Neutrophil (primary cell): ENCODE results near the gene TOLLIP.

Source experiments
- H3K27ac ChIP-seq: fragments of 200-600 bp; sonication (generic); 2 replicates; pipeline ENCODE4 v1.5.1; 2016; ENCODE audit warnings: mild to moderate bottlenecking, moderate library complexity
- H3K27me3 ChIP-seq: fragments of 200-600 bp; sonication (generic); 2 replicates; pipeline ENCODE4 v1.6.0; 2016; ENCODE audit warnings: mild to moderate bottlenecking
- H3K36me3 ChIP-seq: fragments of 200-600 bp; sonication (generic); 2 replicates; pipeline ENCODE4 v1.5.1; 2017
- H3K4me1 ChIP-seq, 2 experiments: fragments of 200-600 bp in 1 of 2; sonication (generic) in 1 of 2; 1 replicate in 1 of 2; 2 replicates in 1 of 2; pipeline versions ENCODE4 v1.5.1 to v1.6.1; 2013 to 2016; ENCODE audit warnings: low read depth in 1 of 2, low read length in 1 of 2, mild to moderate bottlenecking in 1 of 2, moderate library complexity in 1 of 2; ENCODE audit not compliant: control insufficient read depth in 1 of 2, insufficient read depth in 1 of 2
- H3K4me3 ChIP-seq, 2 experiments: fragments of 200-600 bp in 1 of 2; sonication (generic) in 1 of 2; 1 replicate in 1 of 2; 2 replicates in 1 of 2; pipeline ENCODE4 v1.5.1; 2013 to 2016; ENCODE audit warnings: low read depth in 1 of 2, low read length in 1 of 2, mild to moderate bottlenecking in 1 of 2, moderate library complexity in 1 of 2
- H3K9me3 ChIP-seq: fragments of 200-600 bp; sonication (generic); 2 replicates; pipeline ENCODE4 v1.5.1; 2016
- TF ChIP-seq, protein P1 (sequence below): fragments of 200-600 bp; sonication (generic); IDR thresholded peaks from 2 replicates; pipeline ENCODE4 v1.5.1; 2016; ENCODE audit warnings: antibody characterized with exemption

Gene TOLLIP

DNA sequence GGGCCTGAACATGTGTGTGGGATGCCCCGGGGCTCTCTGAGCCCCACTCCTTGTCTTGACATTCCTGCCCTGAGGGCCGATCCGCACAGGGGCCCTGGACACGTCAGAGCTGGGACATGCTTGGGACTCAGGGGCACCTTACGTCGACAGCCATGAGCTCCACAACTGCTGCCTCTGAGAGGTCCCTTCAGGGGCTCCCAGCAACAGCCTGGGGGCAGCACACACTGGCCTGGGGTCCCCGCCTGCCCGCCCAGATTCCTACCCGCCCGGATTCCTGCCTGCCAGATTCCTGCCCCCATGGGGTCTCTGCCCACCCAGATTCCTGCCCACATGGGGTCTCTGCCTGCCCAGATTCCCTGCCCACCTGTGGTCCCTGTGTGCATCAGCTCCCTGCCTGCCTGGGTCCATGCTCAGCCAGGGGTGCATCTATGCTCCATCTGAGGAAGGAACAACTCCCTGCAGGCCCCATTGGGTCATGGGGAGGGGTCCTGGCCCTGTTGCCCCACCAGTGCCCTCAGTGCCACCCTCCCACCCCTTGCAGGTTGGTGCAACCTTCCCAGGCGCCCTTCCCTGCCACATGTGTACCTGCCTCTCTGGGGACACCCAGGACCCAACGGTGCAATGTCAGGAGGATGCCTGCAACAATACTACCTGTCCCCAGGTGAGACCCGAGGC, 50.9 kb downstream of the TOLLIP start:
- no peaks in the 10 kb centered on the region for H3K27me3 ChIP-seq
- TF ChIP-seq, protein P1, sequence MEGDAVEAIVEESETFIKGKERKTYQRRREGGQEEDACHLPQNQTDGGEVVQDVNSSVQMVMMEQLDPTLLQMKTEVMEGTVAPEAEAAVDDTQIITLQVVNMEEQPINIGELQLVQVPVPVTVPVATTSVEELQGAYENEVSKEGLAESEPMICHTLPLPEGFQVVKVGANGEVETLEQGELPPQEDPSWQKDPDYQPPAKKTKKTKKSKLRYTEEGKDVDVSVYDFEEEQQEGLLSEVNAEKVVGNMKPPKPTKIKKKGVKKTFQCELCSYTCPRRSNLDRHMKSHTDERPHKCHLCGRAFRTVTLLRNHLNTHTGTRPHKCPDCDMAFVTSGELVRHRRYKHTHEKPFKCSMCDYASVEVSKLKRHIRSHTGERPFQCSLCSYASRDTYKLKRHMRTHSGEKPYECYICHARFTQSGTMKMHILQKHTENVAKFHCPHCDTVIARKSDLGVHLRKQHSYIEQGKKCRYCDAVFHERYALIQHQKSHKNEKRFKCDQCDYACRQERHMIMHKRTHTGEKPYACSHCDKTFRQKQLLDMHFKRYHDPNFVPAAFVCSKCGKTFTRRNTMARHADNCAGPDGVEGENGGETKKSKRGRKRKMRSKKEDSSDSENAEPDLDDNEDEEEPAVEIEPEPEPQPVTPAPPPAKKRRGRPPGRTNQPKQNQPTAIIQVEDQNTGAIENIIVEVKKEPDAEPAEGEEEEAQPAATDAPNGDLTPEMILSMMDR: no peak
- no peak overlapping the region for H3K4me3 ChIP-seq
- H3K9me3 ChIP-seq: no peaks in the 10 kb centered on the region
- no peak overlapping the region for H3K27ac ChIP-seq
- H3K4me1 ChIP-seq: peaks cover 13 to 14% of the 10 kb centered on the region in 2 experiments
- H3K36me3 ChIP-seq: no peaks in the 10 kb centered on the region

DNA sequence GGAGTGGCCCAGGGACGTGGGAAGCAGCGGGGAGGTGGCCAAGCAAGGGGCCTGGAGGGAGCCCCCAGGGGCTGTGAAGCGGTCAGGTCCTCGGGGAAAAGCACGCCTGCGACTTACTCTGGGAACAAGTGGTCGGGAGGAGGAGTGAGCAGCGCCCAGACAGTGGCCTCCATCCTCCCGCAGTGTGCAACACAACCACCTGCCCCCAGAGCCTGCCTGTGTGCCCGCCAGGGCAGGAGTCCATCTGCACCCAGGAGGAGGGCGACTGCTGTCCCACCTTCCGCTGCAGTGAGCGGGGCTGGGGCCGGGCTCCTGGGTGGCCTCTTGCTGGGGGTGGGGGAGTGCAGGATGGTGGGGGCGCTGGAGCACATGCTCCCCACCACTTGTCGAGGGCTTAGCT, 51.5 kb downstream of the TOLLIP start:
- Histone ChIP-seq H3K4me1 (peaks cover 8 to 10% of the 10 kb centered on the region in 2 experiments), H3K36me3 (no peaks in the 10 kb centered on the region)
- TF ChIP-seq, protein P1: no peak

DNA sequence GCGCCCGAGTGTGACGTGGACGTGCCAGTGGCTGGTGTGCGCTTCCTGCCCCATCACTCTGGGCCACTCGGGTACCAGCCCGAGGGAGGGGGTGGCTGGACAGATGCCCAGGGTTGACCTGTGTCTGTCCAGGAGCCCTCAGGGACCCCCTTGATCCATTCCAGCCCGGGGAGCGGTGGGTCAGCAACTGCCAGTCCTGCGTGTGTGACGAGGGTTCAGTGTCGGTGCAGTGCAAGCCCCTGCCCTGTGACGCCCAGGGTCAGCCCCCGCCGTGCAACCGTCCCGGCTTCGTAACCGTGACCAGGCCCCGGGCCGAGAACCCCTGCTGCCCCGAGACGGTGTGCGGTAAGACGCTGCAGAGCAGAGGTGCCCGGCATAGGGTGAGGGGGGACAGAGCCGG, 52.1 kb downstream of the TOLLIP start:
- Histone ChIP-seq H3K27ac (no peak overlapping the region), H3K4me1 (peaks cover 3 to 4% of the 10 kb centered on the region in 2 experiments), H3K27me3 (no peaks in the 10 kb centered on the region), H3K9me3 (no peaks in the 10 kb centered on the region), H3K36me3 (no peaks in the 10 kb centered on the region), H3K4me3 (no peak overlapping the region)
- TF ChIP-seq, protein P1: no peak

More for the DNA sequence above, 51.5 kb downstream of the TOLLIP start:
- no peaks in the 10 kb centered on the region for H3K27me3 ChIP-seq
- no peak overlapping the region for H3K4me3 ChIP-seq
- no peaks in the 10 kb centered on the region for H3K9me3 ChIP-seq
- H3K27ac ChIP-seq: no peak overlapping the region

DNA sequence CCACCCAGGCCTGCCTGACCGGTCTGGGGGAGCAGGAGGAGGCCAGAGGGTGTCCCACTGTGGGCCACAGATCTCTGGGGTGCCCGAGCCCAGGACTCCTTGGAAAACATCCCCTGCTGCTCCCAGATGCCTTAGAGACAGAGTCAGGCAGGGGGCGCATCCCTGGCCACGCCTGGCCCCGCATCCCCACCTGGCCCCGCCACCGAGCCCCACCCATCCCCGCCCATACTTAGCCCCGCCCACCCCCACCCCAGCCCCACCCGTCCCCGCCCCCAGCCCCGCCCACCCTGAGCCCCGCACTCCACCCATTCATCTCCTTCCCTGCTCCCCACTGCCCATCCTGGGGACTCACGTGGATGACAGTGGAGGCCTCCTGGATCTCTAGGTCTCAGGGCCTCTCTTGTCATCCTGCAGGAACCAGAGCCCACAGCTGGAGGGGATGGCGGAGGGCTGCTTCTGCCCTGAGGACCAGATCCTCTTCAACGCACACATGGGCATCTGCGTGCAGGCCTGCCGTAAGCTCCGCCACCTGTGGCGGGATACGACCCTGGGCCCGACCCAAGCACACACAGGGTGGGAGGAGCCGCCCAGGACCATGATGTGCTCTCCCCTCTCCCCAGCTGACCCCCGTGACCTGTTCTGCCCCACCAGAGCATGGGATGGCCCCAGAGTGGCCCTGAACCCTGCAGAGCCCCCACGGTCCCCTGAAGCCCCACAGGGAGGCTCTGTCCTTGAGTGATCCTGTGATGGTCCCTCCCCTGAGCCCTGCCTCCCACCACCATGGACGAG, 53.0 kb downstream of the TOLLIP start:
- H3K27ac ChIP-seq: no peak overlapping the region
- no peak overlapping the region for H3K4me3 ChIP-seq
- H3K9me3 ChIP-seq: no peaks in the 10 kb centered on the region
- no peaks in the 10 kb centered on the region for H3K36me3 ChIP-seq
- H3K27me3 ChIP-seq: no peaks in the 10 kb centered on the region
- no peaks in the 10 kb centered on the region for H3K4me1 ChIP-seq
- TF ChIP-seq, protein P1: no peak

DNA sequence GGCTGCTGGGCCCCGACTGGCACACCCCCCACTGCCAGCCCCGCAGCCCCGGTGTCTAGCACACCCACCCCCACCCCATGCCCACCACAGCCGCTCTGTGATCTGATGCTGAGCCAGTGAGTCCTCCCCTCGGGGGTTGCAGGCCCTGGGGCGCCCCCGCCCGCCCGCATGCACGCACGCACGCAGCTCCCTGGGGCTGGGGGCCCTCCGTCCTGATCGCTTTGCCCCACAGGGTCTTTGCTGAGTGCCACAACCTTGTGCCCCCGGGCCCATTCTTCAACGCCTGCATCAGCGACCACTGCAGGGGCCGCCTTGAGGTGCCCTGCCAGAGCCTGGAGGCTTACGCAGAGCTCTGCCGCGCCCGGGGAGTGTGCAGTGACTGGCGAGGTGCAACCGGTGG, 54.3 kb downstream of the TOLLIP start:
- H3K4me3 ChIP-seq: no peak overlapping the region
- no peak overlapping the region for H3K27ac ChIP-seq
- H3K36me3 ChIP-seq: no peaks in the 10 kb centered on the region
- no peaks in the 10 kb centered on the region for H3K4me1 ChIP-seq
- no peaks in the 10 kb centered on the region for H3K9me3 ChIP-seq
- TF ChIP-seq, protein P1: no peak
- H3K27me3 ChIP-seq: no peaks in the 10 kb centered on the region
